HCT116 (cell line): ENCODE measurements around the gene ING4. TPM values are rescaled to one million over a fixed set of nuclear protein-coding genes. Genes with fewer than 3 reads are reported as not detected.
A peak's percentile ranks its signal among the peaks of the same experiment; 100 is the strongest.

Experiments
- ATAC-seq: fragments of 200-7000 bp; cut with Tn5 transposase; 2 replicates; pipeline ENCODE4 v1.9.1; 2020; ENCODE audit warnings: mild to moderate bottlenecking, moderate library complexity
- BruUV-seq: library from RNA; stranded (reverse); fragments of 400-500 nt; replicated peaks from 2 replicates; lab custom pipeline; 2021; lab: Mats Ljungman, UMichigan
- CTCF ChIA-PET: fragments of 300-600 bp; sonication (Branson Sonifier 250); formaldehyde crosslinking; loops from one replicate; lab custom pipeline; 2021; ENCODE audit warnings: antibody characterized with exemption; lab: Charles Lee
- POLR2A ChIA-PET: fragments of 300-600, 350-600 bp; sonication (Branson Sonifier 250); formaldehyde crosslinking; loops from one replicate; lab custom pipeline; 2021; ENCODE audit warnings: antibody characterized with exemption; lab: Charles Lee
- RAD21 ChIA-PET, 2 experiments: fragments of 300-600 bp; sonication (Branson Sonifier 250); formaldehyde crosslinking; loops; one replicate each; lab custom pipeline; 2023; ENCODE audit warnings: low total read pairs in 2 of 2; ENCODE audit not compliant: uncharacterized antibody in 2 of 2, unreplicated experiment in 2 of 2, low non-redundant PET in 1 of 2; lab: Charles Lee
- DNase-seq: peaks from one replicate; pipeline ENCODE4 v3.0.0-alpha.2; 2010; ENCODE audit warnings: low read depth, low spot score
- H2AFZ ChIP-seq: fragments of 200-600 bp; shearing (Covaris generic), sonication (generic); 2 replicates; pipeline ENCODE4 v1.6.1; 2017; ENCODE audit warnings: low read depth, mixed run types, mixed read lengths, antibody characterized with exemption, low read length; ENCODE audit not compliant: poor library complexity, severe bottlenecking
- H3K27ac ChIP-seq: 2 replicates; pipeline ENCODE4 v1.5.1; 2012; ENCODE audit warnings: low read depth, low read length
- H3K27me3 ChIP-seq: fragments of 200-600 bp; sonication (generic); 2 replicates; pipeline ENCODE4 v1.6.1; 2016; ENCODE audit warnings: mixed run types, low read length, mixed read lengths; ENCODE audit not compliant: insufficient read depth
- H3K36me3 ChIP-seq, 2 experiments: fragments of 200-500 bp in 1 of 2; fragments of 200-600 bp in 1 of 2; sonication (Bioruptor generic) in 1 of 2; sonication (generic) in 1 of 2; 2 replicates each; pipeline versions ENCODE4 v1.5.1 to v1.6.1; 2014 to 2016; ENCODE audit warnings: low read length in 2 of 2, inconsistent platforms in 1 of 2, mixed read lengths in 1 of 2, mixed run types in 1 of 2; ENCODE audit not compliant: insufficient read depth in 2 of 2, control insufficient read depth in 1 of 2
- H3K4me1 ChIP-seq, 2 experiments: fragments of 200-600 bp in 1 of 2; sonication (generic) in 1 of 2; 2 replicates each; pipeline versions ENCODE4 v1.5.1 to v1.6.1; 2012 to 2017; ENCODE audit warnings: low read length in 2 of 2, inconsistent platforms in 1 of 2, mild to moderate bottlenecking in 1 of 2, mixed read lengths in 1 of 2, mixed run types in 1 of 2, moderate library complexity in 1 of 2; ENCODE audit not compliant: insufficient read depth in 2 of 2, control insufficient read depth in 1 of 2
- H3K4me2 ChIP-seq: fragments of 200-600 bp; sonication (generic); 2 replicates; pipeline ENCODE4 v1.6.1; 2017; ENCODE audit warnings: mixed run types, low read length, mixed read lengths
- H3K4me3 ChIP-seq, 2 experiments: fragments of 200-600 bp in 1 of 2; sonication (generic) in 1 of 2; replicated peaks in 1 of 2; 2 replicates each; pipeline ENCODE4 v1.5.1; 2011 to 2016; ENCODE audit warnings: low read length in 2 of 2, control low read depth in 1 of 2, low read depth in 1 of 2, mild to moderate bottlenecking in 1 of 2, mixed read lengths in 1 of 2, mixed run types in 1 of 2
- H3K79me2 ChIP-seq: fragments of 200-600 bp; sonication (generic); 2 replicates; pipeline ENCODE4 v1.6.1; 2017; ENCODE audit warnings: mild to moderate bottlenecking, mixed run types, low read length, moderate library complexity, mixed read lengths; ENCODE audit not compliant: insufficient read depth
- H3K9ac ChIP-seq: fragments of 200-600 bp; sonication (generic); 2 replicates; pipeline ENCODE4 v1.6.1; 2016; ENCODE audit warnings: low read length, mixed read lengths
- H3K9me2 ChIP-seq: fragments of 200-600 bp; sonication (generic), shearing (Covaris generic); 2 replicates; pipeline ENCODE4 v1.6.1; 2017; ENCODE audit warnings: mixed run types, mild to moderate bottlenecking, moderate library complexity; ENCODE audit not compliant: insufficient read depth
- H3K9me3 ChIP-seq, 2 experiments: fragments of 200-500 bp in 1 of 2; fragments of 200-600 bp in 1 of 2; sonication (Bioruptor generic) in 1 of 2; sonication (generic) in 1 of 2; 2 replicates each; pipeline ENCODE4 v1.6.1; 2014 to 2017; ENCODE audit warnings: low read length in 2 of 2, mixed read lengths in 2 of 2, inconsistent platforms in 1 of 2, low read depth in 1 of 2, mild to moderate bottlenecking in 1 of 2, mixed run types in 1 of 2, moderate library complexity in 1 of 2; ENCODE audit not compliant: control insufficient read depth in 1 of 2, insufficient read depth in 1 of 2
- H4K20me1 ChIP-seq: fragments of 200-600 bp; sonication (generic), shearing (Covaris generic); 2 replicates; pipeline ENCODE4 v1.6.1; 2017; ENCODE audit warnings: mixed run types, mild to moderate bottlenecking, moderate library complexity; ENCODE audit not compliant: insufficient read depth
- CEBPB ChIP-seq: IDR thresholded peaks from 2 replicates; pipeline ENCODE4 v1.6.1; 2012; ENCODE audit warnings: low read depth
- EGR1 ChIP-seq: IDR thresholded peaks from 2 replicates; pipeline ENCODE4 v1.6.1; 2012; ENCODE audit warnings: low read depth
- EZH2phosphoT487 ChIP-seq: fragments of 200-600 bp; IDR thresholded peaks from 2 replicates; pipeline ENCODE4 v1.6.1; 2018; ENCODE audit warnings: antibody characterized with exemption, borderline replicate concordance
- FOSL1 ChIP-seq: IDR thresholded peaks from 2 replicates; pipeline ENCODE4 v1.6.1; 2012; ENCODE audit warnings: low read depth
- JUND ChIP-seq: IDR thresholded peaks from 2 replicates; pipeline ENCODE4 v1.6.1; 2012
- POLR2A ChIP-seq: IDR thresholded peaks from 2 replicates; pipeline ENCODE4 v1.7.0; 2011; ENCODE audit warnings: borderline replicate concordance; ENCODE audit not compliant: insufficient read depth, insufficient read length; ENCODE audit errors: extremely low read depth
- RAD21 ChIP-seq: IDR thresholded peaks from 2 replicates; pipeline ENCODE4 v1.6.1; 2012; ENCODE audit warnings: low read depth, mild to moderate bottlenecking
- REST ChIP-seq: IDR thresholded peaks from 2 replicates; pipeline ENCODE4 v1.6.1; 2012; ENCODE audit warnings: low read depth
- SIN3A ChIP-seq: IDR thresholded peaks from 2 replicates; pipeline ENCODE4 v1.6.1; 2012; ENCODE audit warnings: low read depth
- SP1 ChIP-seq: IDR thresholded peaks from 2 replicates; pipeline ENCODE4 v1.6.1; 2012; ENCODE audit warnings: low read depth
- TCF7L2 ChIP-seq: IDR thresholded peaks from 2 replicates; pipeline ENCODE4 v1.7.0; 2011; ENCODE audit warnings: borderline replicate concordance, inconsistent platforms; ENCODE audit not compliant: insufficient read depth, insufficient read length; ENCODE audit errors: extremely low read depth
- YY1 ChIP-seq: IDR thresholded peaks from 2 replicates; pipeline ENCODE4 v1.6.1; 2011; ENCODE audit warnings: low read length, low read depth, moderate library complexity, mild to moderate bottlenecking; ENCODE audit not compliant: insufficient replicate concordance; ENCODE audit errors: extremely low read depth
- ZFX ChIP-seq: fragments of 450-650 bp; IDR thresholded peaks from 2 replicates; pipeline ENCODE4 v1.6.1; 2017
- ZNF274 ChIP-seq: fragments of 200-500 bp; sonication (Bioruptor generic); IDR thresholded peaks from 2 replicates; pipeline ENCODE4 v1.6.1; 2014; ENCODE audit warnings: mild to moderate bottlenecking, low read depth, low read length, inconsistent platforms
- intact Hi-C: fragments of 100-400 bp; cut with micrococcal nuclease; formaldehyde crosslinking; loops from 2 replicates; pipeline ENCODE4 v1.10.0; 2022
- total RNA-seq: library from RNA; stranded (reverse); gene quantifications from one replicate; pipeline ENCODE4 v1.2.1, GENCODE V29; 2021; ENCODE audit not compliant: unreplicated experiment
- TF ChIP-seq, protein P1 (sequence below): IDR thresholded peaks from 2 replicates; pipeline ENCODE4 v1.6.1; 2012
- TF ChIP-seq, protein P2 (sequence below), 3 experiments: fragments of 200-600 bp in 1 of 3; sonication (generic) in 1 of 3; IDR thresholded peaks in 2 of 3; conservative IDR thresholded peaks in 1 of 3; 2 replicates each; pipeline ENCODE4 v1.5.1; 2012 to 2017; ENCODE audit warnings: low read depth in 2 of 3, low read length in 2 of 3, antibody characterized with exemption in 1 of 3, borderline replicate concordance in 1 of 3, control low read depth in 1 of 3, mild to moderate bottlenecking in 1 of 3, mixed read lengths in 1 of 3, mixed run types in 1 of 3, moderate library complexity in 1 of 3; ENCODE audit not compliant: insufficient read depth in 1 of 3
- TF ChIP-seq, protein P3 (sequence below): IDR thresholded peaks from 2 replicates; pipeline ENCODE4 v1.6.1; 2012
- TF ChIP-seq, protein P4 (sequence below): IDR thresholded peaks from 2 replicates; pipeline ENCODE4 v1.6.1; 2011; ENCODE audit warnings: mild to moderate bottlenecking, low read length, moderate library complexity; ENCODE audit not compliant: insufficient replicate concordance; ENCODE audit errors: extremely low read depth

ING4 gene
- total RNA-seq, 1 experiment from 2014 or later: 17.9 TPM

DNA sequence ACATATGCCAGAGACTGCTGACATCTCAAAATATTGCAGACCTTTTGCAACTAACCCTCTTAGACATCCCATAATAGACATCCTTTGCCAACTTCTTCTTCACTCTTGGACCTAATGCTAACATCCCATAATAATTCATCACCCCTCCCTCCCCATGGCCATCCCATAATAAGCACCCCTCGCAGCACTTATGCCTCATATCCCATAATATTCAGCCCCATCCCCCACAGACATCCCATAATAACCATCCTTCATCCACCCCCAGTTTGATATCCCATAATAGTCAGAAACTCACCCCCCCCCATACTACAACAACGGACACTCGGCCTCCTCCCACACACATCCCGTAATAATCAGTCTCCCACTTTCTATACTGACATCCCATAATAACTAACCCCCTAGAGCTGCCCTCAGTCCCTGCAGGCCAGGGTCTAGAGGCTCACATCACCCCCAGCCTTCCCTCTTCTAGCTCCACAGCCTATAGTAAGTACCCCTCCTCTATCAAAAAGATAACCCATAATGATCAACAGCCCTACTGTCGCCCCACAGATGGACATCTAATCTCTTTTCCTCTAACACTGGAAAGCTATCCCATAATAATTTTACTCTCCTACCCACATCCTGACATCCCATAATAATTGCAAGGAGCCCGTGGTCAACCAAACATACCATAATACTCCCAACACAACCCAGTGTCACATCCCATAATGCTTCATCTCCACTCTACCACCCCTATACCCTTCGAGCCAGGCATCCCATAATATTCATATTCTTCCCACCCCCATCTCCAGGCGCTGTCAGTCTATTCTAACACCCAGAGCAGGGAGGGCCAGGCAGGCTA lies 54.9 kb downstream of the ING4 start:
- ATAC-seq (peak; percentile 75), DNase-seq (peak; percentile 92)
- ChIA-PET RAD21 (no interaction called here), CTCF (interaction anchor here (0.6 to 1.3 kb wide), 3 partner anchors 68 to 81 kb away, joined by 3 to 5 read pairs (median 3); partner anchors contain the start of gene ZNF384), POLR2A (interaction anchor here (0.6 to 1.6 kb wide), 8 partner anchors 68 to 336 kb away, joined by 3 to 6 read pairs (median 4); partner anchors contain the start of genes C12orf57, GAPDH, RNU7-1 and ZNF384)
- no peaks in the 10 kb centered on the region for H3K9me3 ChIP-seq
- H3K27me3 ChIP-seq: no peaks in the 10 kb centered on the region
- peak overlapping the region; percentile 80 for H2AFZ ChIP-seq
- peak overlapping the region; percentile 37 for H3K9ac ChIP-seq
- H3K36me3 ChIP-seq: peaks cover 9 to 20% of the 10 kb centered on the region in 2 experiments
- peak overlapping the region; percentile 30 to 41 for H3K4me3 ChIP-seq
- H3K4me1 ChIP-seq: peaks cover 48 to 59% of the 10 kb centered on the region in 2 experiments
- H3K9me2 ChIP-seq: no peaks in the 10 kb centered on the region
- BruUV-seq: no TSS peak
- intact Hi-C loops: loop anchor here (2.0 to 5.0 kb wide), 3 partner anchors 41 to 244 kb away; partner anchors contain the start of genes CDCA3, ING4, NOP2 and USP5
- H4K20me1 ChIP-seq: no peaks in the 10 kb centered on the region; the same call in 1 of the 2 replicates
- peak overlapping the region; percentile 77 for H3K27ac ChIP-seq
- H3K79me2 ChIP-seq: peaks cover 37% of the 10 kb centered on the region
- H3K4me2 ChIP-seq: peak overlapping the region; percentile 69
- TF ChIP-seq TCF7L2 (no peak), YY1 (no peak), EGR1 (no peak), ZFX (no peak), SIN3A (no peak), EZH2phosphoT487 (no peak), SP1 (no peak), FOSL1 (no peak), RAD21 (no peak), JUND (no peak), REST (no peak), ZNF274 (no peak), CEBPB (no peak), POLR2A (no peak)
- TF ChIP-seq, protein P1, sequence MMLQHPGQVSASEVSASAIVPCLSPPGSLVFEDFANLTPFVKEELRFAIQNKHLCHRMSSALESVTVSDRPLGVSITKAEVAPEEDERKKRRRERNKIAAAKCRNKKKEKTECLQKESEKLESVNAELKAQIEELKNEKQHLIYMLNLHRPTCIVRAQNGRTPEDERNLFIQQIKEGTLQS: no peak
- TF ChIP-seq, protein P2, sequence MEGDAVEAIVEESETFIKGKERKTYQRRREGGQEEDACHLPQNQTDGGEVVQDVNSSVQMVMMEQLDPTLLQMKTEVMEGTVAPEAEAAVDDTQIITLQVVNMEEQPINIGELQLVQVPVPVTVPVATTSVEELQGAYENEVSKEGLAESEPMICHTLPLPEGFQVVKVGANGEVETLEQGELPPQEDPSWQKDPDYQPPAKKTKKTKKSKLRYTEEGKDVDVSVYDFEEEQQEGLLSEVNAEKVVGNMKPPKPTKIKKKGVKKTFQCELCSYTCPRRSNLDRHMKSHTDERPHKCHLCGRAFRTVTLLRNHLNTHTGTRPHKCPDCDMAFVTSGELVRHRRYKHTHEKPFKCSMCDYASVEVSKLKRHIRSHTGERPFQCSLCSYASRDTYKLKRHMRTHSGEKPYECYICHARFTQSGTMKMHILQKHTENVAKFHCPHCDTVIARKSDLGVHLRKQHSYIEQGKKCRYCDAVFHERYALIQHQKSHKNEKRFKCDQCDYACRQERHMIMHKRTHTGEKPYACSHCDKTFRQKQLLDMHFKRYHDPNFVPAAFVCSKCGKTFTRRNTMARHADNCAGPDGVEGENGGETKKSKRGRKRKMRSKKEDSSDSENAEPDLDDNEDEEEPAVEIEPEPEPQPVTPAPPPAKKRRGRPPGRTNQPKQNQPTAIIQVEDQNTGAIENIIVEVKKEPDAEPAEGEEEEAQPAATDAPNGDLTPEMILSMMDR (IDR thresholded peaks at IDR 0.05 in 2 of 3, conservative IDR thresholded peaks at IDR 0.05 in 1 of 3; ENCODE audit: borderline replicate concordance in 1 of 3, insufficient read depth in 1 of 3, low read depth in 2 of 3, low read length in 2 of 3): no peak
- TF ChIP-seq, protein P3, sequence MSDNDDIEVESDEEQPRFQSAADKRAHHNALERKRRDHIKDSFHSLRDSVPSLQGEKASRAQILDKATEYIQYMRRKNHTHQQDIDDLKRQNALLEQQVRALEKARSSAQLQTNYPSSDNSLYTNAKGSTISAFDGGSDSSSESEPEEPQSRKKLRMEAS: no peak
- TF ChIP-seq, protein P4, sequence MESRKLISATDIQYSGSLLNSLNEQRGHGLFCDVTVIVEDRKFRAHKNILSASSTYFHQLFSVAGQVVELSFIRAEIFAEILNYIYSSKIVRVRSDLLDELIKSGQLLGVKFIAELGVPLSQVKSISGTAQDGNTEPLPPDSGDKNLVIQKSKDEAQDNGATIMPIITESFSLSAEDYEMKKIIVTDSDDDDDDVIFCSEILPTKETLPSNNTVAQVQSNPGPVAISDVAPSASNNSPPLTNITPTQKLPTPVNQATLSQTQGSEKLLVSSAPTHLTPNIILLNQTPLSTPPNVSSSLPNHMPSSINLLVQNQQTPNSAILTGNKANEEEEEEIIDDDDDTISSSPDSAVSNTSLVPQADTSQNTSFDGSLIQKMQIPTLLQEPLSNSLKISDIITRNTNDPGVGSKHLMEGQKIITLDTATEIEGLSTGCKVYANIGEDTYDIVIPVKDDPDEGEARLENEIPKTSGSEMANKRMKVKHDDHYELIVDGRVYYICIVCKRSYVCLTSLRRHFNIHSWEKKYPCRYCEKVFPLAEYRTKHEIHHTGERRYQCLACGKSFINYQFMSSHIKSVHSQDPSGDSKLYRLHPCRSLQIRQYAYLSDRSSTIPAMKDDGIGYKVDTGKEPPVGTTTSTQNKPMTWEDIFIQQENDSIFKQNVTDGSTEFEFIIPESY: no peak
